Adrenal gland (tissue), 12 donors: ENCODE results near the gene GSE1. TPM values are rescaled to one million over a fixed set of nuclear protein-coding genes. Genes with fewer than 3 reads are reported as not detected.

Experiments
- DNase-seq, 7 donors: peaks; one replicate each; pipeline ENCODE4 v3.0.0-alpha.2; 2019 to 2020
- H3K27ac ChIP-seq, 5 donors: fragments of 200-600 bp; sonication (generic) in 4 of 5; 1 replicate in 3 of 5; 2 replicates in 2 of 5; pipeline versions ENCODE4 v1.5.1 to v1.8.0; 2016 to 2020; ENCODE audit warnings: mild to moderate bottlenecking in 1 of 5
- H3K27me3 ChIP-seq: fragments of 200-600 bp; 2 replicates; pipeline ENCODE4 v1.8.0; 2021
- H3K36me3 ChIP-seq, 2 donors: fragments of 200-600 bp; replicated peaks in 1 of 2; 1 replicate in 1 of 2; 2 replicates in 1 of 2; pipeline versions ENCODE4 v1.5.1 to v1.8.0; 2018 to 2022
- H3K4me1 ChIP-seq, 2 donors: fragments of 200-600 bp; replicated peaks in 1 of 2; 1 replicate in 1 of 2; 2 replicates in 1 of 2; pipeline versions ENCODE4 v1.5.1 to v1.8.0; 2018 to 2021
- H3K4me3 ChIP-seq, 4 donors: fragments of 200-600 bp; sonication (generic) in 3 of 4; one replicate each; pipeline ENCODE4 v1.5.1; 2016 to 2018
- H3K9me3 ChIP-seq, 3 donors: fragments of 200-600 bp; sonication (generic) in 1 of 3; replicated peaks in 1 of 3; 1 replicate in 2 of 3; 2 replicates in 1 of 3; pipeline versions ENCODE4 v1.5.1 to v1.8.0; 2016 to 2021
- CTCF ChIP-seq, 6 experiments: fragments of 450-650 bp in 4 of 6; fragments of 200-600 bp in 2 of 6; sonication (generic) in 1 of 6; IDR thresholded peaks; 1 replicate in 5 of 6; 2 replicates in 1 of 6; pipeline versions ENCODE4 v1.5.1 to v1.8.0; 2016 to 2021; ENCODE audit warnings: antibody characterized with exemption in 6 of 6, mild to moderate bottlenecking in 2 of 6, moderate library complexity in 1 of 6
- POLR2A ChIP-seq, 2 donors: fragments of 450-650 bp; IDR thresholded peaks; one replicate each; pipeline ENCODE4 v1.6.1; 2017; ENCODE audit warnings: antibody characterized with exemption in 2 of 2, mild to moderate bottlenecking in 2 of 2, moderate library complexity in 1 of 2
- WGBS, 4 donors: extraction: QIAGEN DNeasy Blood & Tissue Kit in 2 of 4; methylation state at CpG; one replicate each; pipeline versions ENCODE4 v1.1.5 to v1.1.7; 2013 to 2017; 5-methylcytosine and 5-hydroxymethylcytosine counted together
- intact Hi-C, 2 donors: fragments of 100-400 bp; cut with DNase I; formaldehyde crosslinking; loops; one replicate each; pipeline versions ENCODE4 v1.14.1 to v1.15.0; 2022 to 2023
- polyA plus RNA-seq, 3 donors: library from polyadenylated mRNA; stranded (reverse); fragments of 200-250 nt in 2 of 3; fragments of 350-450 nt in 1 of 3; fragmentation: Illumina TruSeq in 1 of 3; extraction: RNeasy Lipid Tissue Mini Kit (QIAGEN cat#74804) in 1 of 3; gene quantifications; one replicate each; pipeline ENCODE4 v1.2.3, GENCODE V29; 2013 to 2014
- total RNA-seq, 9 donors: library from RNA; depleted of rRNA in 4 of 9; stranded (reverse); fragments of >200 nt in 4 of 9; fragments of 120-200 nt in 1 of 9; fragmentation: NEBNext Ultra II Directional in 1 of 9; extraction: Animal tissue kit (Norgen Biotek cat#: 25700) in 1 of 9; gene quantifications; one replicate each; pipeline versions ENCODE4 v1.1.0 to v1.2.4, GENCODE V29; 2013 to 2023
- donor health status: healthy with polysubstance abuse.
- donor health status: Bipolar disorder and iron deficiency.
- donor health status: DM: yes; HTN: yes; CAD: no.
- donor health status: DM: no; HTN: no; CAD: no.
- donor health status: DM: no; HTN: no; CAD: no.
- donor health status: DM: yes; HTN: yes; CAD: no.

GSE1 gene
- total and polyA plus RNA-seq, 12 donors = 7.8 to 99.9 (median 64.8) TPM

- Histone ChIP-seq H3K4me3 (no peak overlapping the region), H3K27ac (peak overlapping the region; percentile 78 to 95 (median 83)), H3K9me3 (no peaks in the 10 kb centered on the region), H3K4me1 (peaks cover 34 to 44% of the 10 kb centered on the region in 2 donors), H3K36me3 (peaks cover 0 to 46% of the 10 kb centered on the region in 2 donors), H3K27me3 (no peaks in the 10 kb centered on the region)
- peak; percentile 83 to 90 (median 90) for DNase-seq
- WGBS, 4 donors = 23 to 38% (median 31%) methylated on average over 8 to 35 of the region's 35 CpGs
- intact Hi-C loops = no loop called here
- TF ChIP-seq CTCF (IDR thresholded peaks at IDR 0.05) (peak in 1 of 6 experiments; percentile 11), POLR2A (IDR thresholded peaks at IDR 0.05) (peak in 1 of 2 donors; percentile 50)
These were observed 39.5 kb downstream of the GSE1 start for GRCh38 chr16:85652431-85653221.

GRCh38 chr16:85653290-85653891 is 40.3 kb downstream of the GSE1 start:
- H3K4me1 ChIP-seq = peaks cover 34 to 44% of the 10 kb centered on the region in 2 donors
- peak in 5 of 7 donors; percentile 40 to 73 (median 64) for DNase-seq
- H3K9me3 ChIP-seq = no peaks in the 10 kb centered on the region
- WGBS, 4 donors = 44 to 82% (median 62%) methylated on average over 9 to 20 of the region's 21 CpGs
- intact Hi-C loops = no loop called here
- H3K36me3 ChIP-seq = peaks cover 0 to 53% of the 10 kb centered on the region in 2 donors
- peak overlapping the region; percentile 49 to 94 (median 90) for H3K27ac ChIP-seq
- TF ChIP-seq POLR2A (IDR thresholded peaks at IDR 0.05) (peak in 1 of 2 donors; percentile 14), CTCF (IDR thresholded peaks at IDR 0.05) (no peak)
- no peak overlapping the region for H3K4me3 ChIP-seq
- no peaks in the 10 kb centered on the region for H3K27me3 ChIP-seq

GRCh38 chr16:85654251-85655095 is 41.4 kb downstream of the GSE1 start:
- WGBS, 4 donors = 92 to 96% (median 93%) methylated on average over 16 to 41 of the region's 41 CpGs
- H3K4me1 ChIP-seq = peaks cover 34 to 44% of the 10 kb centered on the region in 2 donors
- TF ChIP-seq POLR2A (IDR thresholded peaks at IDR 0.05) (no peak), CTCF (IDR thresholded peaks at IDR 0.05) (no peak)
- H3K36me3 ChIP-seq = peaks cover 0 to 57% of the 10 kb centered on the region in 2 donors
- peak in 1 of 7 donors; percentile 38 for DNase-seq
- no peaks in the 10 kb centered on the region for H3K9me3 ChIP-seq
- intact Hi-C loops = loop anchor here in 1 of 2 donors (5.0 kb wide), 1 partner anchor 63 kb away; no protein-coding TSS in a partner anchor
- H3K27ac ChIP-seq = peak overlapping the region in 2 of 5 donors; percentile 90 to 94
- H3K4me3 ChIP-seq = no peak overlapping the region
- H3K27me3 ChIP-seq = no peaks in the 10 kb centered on the region
